ENCODE measurements around the gene CT55. TPM values are rescaled to one million over a fixed set of nuclear protein-coding genes. Genes with fewer than 3 reads are reported as not detected.
"Not testable (repeated sequence)": the region's sequence is repeated elsewhere in the genome, so short reads cannot be mapped to it uniquely, and the experiment has no call there.

The CT55 gene
- total RNA-seq, 1 experiment from 2014 or later: 0.24 TPM

GRCh38 chrX:135170468-135170867 is 730 bp downstream of the CT55 start:
- no peaks in the 10 kb centered on the region for H3K9me3 Mint-ChIP-seq
- TF ChIP-seq IRF1 (CRISPR knock-in tag; IDR thresholded peaks at IDR 0.05) (no peak), ATF2 (CRISPR knock-in tag; IDR thresholded peaks at IDR 0.05; ENCODE audit: borderline replicate concordance, low read depth) (no peak), TEAD4 (CRISPR knock-in tag; IDR thresholded peaks at IDR 0.05) (no peak), ARID4B (CRISPR knock-in tag; IDR thresholded peaks at IDR 0.05; ENCODE audit: borderline replicate concordance) (no peak), PREB (CRISPR knock-in tag; IDR thresholded peaks at IDR 0.05; ENCODE audit: borderline replicate concordance) (no peak), FOXJ3 (CRISPR knock-in tag; IDR thresholded peaks at IDR 0.05; ENCODE audit: borderline replicate concordance) (no peak), NFATC4 (CRISPR knock-in tag; IDR thresholded peaks at IDR 0.05) (no peak), ZNF281 (CRISPR knock-in tag; IDR thresholded peaks at IDR 0.05) (no peak), ZSCAN18 (CRISPR knock-in tag; IDR thresholded peaks at IDR 0.05) (no peak), USF2 (CRISPR knock-in tag; IDR thresholded peaks at IDR 0.05) (no peak), CDX4 (CRISPR knock-in tag; IDR thresholded peaks at IDR 0.05; ENCODE audit: borderline replicate concordance) (no peak), ZNF425 (CRISPR knock-in tag; conservative IDR thresholded peaks at IDR 0.05) (no peak), AR (CRISPR knock-in tag; IDR thresholded peaks at IDR 0.05) (no peak), KAT7 (CRISPR knock-in tag; IDR thresholded peaks at IDR 0.05; ENCODE audit: borderline replicate concordance) (no peak), FOXK1 (CRISPR knock-in tag; IDR thresholded peaks at IDR 0.05) (no peak)
- no peak for DNase-seq (ENCODE audit: low spot score)
- no peaks in the 10 kb centered on the region for H3K36me3 Mint-ChIP-seq
- H3K27me3 Mint-ChIP-seq (ENCODE audit: low read depth): peaks cover 2% of the 10 kb centered on the region; the same call in 1 of the 2 replicates
- ChIA-PET CTCF (no interaction called here), POLR2A (no interaction called here)
- H3K4me1 Mint-ChIP-seq: peaks cover 5% of the 10 kb centered on the region
- ATAC-seq: no peak
- no peak overlapping the region for H3K27ac Mint-ChIP-seq
- no peak overlapping the region for H3K4me3 Mint-ChIP-seq

GRCh38 chrX:135169534-135169933 is 1.7 kb downstream of the CT55 start:
- H3K27ac Mint-ChIP-seq; H3K4me3 Mint-ChIP-seq; DNase-seq (ENCODE audit: low spot score); POLR2A ChIA-PET; CTCF ChIA-PET; H3K27me3 Mint-ChIP-seq (ENCODE audit: low read depth); H3K36me3 Mint-ChIP-seq; ATAC-seq; H3K9me3 Mint-ChIP-seq; H3K4me1 Mint-ChIP-seq: not testable (repeated sequence)

Measured in WTC11 (cell line).